NCI-H446 (cell line): ENCODE results near the gene REG4.

Experiments
- DNase-seq, 2 experiments: peaks; one replicate each; lab custom pipeline; 2025; lab: John Stamatoyannopoulos, UW

Gene REG4

DNA sequence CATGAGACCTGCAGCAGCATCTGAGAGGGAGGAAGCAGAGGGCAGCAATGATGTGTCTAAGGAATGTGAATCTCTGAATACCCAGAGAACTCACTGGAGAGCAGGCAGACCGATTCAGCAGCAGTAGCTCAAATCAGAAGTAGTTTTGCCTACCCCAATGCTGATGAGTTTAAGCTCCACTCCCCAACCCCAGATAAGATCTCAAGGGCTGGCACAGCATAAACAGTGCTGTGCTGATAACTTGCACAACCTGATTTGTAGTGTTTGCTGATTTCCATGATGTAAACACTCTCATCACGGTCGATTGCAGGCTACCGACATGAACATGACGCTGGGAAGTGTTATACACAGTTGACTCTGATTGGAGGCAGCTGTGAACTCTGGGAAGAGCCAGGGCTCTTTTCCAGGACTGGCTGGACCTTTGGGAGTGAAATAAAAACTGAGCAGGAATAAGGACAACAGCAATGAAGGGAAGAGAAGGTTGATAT lies 31.3 kb downstream of the REG4 start:
- no peak for DNase-seq

DNA sequence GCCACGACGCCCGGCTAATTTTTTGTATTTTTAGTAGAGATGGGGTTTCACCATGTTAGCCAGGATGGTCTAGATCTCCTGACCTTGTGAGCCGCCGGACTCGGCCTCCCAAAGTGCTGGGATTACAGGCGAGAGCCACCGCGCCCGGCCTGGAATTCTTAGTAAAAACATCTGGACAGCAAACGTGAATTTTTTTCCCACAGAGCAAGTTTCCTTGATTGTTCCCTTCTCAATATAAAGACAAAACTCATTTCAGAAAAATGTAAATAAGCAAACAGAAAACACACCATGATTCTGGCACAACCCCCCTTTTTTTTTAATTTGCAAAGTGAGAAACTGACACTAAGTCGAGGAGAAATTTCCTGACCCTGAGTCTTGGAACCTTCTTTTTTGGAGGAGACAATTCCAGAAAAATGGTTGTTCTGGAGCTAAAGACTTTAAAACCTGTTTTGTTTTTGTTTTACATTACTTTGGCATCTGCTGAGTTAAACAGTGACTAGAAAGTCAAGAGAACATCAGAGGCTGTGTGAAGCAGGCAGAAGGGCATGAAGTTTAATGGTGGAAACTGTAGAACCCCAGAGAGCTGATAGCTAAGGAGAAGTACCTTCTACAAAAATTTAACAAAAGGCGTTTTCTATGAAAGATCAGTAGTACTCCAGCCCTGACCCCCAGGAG lies 32.2 kb downstream of the REG4 start:
- DNase-seq = no peak

DNA sequence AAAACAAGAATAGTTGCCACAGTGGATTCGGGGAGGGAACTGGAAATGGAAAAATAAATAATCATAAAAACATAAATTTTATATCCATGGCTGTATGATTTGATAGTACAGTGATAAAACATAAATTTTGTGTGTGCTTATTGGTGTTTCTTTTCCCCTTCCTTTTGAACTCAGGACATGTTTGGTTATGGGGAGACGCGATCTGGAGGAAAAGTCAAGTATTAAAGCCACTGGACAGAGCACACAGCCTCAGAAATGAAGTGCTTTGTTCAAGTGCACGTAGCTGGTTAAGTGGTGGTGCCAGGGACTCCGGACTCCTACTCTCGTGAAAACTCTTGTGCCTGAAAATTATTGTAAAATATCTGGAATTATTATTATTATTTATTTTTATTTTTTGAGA lies 32.9 kb downstream of the REG4 start:
- DNase-seq = no peak

DNA sequence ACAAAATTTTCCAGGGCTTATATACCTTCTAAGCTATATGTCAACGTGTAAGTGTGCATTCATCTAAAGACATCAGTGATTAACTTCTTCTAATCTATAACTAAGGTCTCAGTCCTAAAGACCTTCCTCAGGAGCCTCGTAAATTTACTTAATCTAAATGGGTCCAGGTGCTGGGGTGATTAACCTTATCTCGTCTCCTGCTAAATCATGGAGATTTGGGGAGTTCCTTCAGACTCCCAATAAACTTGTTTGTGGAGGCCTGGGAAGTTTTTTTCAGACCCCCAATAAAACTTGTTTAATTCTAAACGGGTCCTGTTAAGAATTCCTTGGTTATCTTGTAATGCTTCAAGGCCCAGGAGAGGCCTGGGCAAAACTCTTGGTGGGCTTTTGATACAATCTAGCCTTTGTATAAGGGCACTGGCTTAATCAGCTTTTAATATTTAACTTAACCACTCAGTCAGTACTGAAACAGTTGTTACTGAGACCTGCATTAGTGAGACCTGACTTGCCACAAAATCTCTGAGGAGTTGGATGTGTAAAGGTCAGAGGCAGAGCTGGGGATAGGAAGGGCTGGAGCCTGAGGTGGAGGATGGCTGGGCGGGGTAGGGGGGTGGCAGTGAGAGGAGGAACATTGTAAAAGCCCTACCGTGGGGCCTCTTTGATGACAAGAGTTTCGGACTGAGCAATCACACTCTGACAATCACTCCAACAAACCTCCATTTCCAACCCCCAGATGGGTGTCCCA lies 36.3 kb downstream of the REG4 start:
- no peak for DNase-seq

DNA sequence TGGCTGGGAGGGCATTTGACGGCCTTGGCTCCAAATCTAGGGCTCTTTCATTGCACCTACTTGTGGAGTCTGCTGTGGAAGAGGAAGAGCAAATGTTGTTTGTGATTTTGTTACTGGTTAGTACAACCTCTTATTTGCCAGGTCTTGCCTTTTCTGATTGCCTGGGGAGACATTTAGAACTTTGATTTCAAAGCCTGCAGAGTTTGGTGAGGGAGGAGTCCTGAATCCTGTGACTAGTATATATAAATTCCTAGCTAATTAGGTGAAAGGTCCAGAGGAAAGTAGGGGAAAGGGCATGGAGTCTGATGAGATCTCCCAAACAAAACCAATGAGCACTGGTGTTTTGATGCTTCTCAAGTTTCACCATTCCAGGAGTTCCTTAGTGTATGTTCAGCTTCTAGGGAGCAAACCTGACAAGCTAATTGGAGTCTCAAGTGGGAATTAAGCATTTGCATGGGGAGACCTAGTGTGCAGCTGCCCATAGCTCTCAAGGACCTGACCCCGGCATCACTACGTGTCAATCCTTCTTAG lies 37.5 kb downstream of the REG4 start:
- DNase-seq = no peak

DNA sequence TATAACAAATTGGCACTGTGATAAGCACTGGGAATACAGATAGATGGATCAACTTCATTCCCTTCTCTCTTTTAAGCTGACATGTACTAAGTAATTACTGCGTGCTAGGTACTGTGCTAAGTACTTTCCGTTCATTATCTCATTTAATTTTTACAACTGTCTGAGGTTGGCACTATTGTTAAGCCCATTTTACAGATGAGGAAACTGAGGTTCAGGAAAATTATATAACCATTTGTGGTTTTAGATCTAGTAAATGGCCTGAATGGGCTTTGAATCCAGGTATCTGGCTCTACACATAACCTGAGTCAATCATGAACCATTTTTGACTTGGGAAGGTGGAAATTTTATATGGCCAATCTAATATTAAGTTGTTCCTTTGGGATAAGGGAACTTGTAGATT lies 39.0 kb downstream of the REG4 start:
- no peak for DNase-seq

DNA sequence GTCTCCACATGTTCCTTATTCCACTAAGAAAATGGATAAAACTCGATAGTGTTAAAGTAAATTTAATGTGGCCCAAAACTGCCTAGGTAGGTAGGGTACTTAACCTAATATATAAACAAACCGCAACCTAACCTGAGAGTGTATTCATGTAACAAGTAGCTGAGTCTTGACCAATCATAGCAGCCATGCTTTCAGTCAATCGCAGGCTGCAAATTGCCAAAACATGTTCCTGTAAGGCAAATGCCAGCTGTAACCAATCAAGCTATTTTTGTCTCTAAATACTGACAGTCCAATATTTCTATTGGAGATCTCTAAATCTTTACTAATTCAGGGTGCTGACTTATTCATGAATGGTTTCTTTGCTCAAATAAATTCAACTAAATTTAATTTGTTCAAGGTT lies 39.5 kb downstream of the REG4 start:
- no peak for DNase-seq

DNA sequence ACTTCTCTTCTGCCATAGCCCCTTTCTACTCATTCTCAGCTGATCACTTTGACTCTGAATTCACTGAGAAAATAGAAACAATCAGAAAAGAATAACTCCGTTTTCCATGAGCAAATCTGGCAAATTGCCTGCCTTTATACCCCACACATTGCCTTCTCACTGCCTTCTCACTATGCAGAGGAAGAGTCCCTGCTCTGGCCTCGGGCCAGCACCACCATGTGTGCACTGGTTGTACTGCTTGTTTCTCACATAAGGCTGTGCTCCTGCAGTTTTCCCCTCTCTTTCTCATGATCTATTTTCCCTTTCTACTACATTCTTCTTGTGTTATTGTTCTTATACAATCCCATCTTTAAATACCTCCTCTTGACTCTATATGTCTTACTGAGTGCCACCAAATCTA lies 40.2 kb downstream of the REG4 start:
- peak in 1 of 2 experiments; percentile 50 for DNase-seq

DNA sequence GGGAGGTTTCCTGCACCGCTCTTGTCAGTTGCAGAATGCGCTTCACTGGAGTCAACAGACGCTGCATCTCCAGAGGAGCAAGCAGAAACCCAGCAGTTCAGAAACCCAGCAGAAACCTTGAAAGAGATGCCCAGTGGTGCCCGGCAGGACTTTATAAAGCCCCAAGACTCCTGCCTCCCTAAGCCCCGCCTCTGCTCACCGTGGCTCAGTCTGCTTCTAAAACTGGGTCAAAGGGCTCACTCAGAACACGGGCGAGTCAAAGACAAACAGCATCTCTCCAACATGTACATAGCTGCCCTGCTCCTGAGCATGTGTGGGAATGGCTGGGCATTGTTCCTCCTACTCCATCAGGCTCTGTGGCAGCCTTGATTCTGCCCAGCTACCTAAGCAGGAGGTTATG lies 42.5 kb downstream of the REG4 start, which contains the start of gene HMGCS2:
HMGCS2 (minus strand) TSS at position 128 of the 400 bp plus-strand sequence; CDS start at position 67, 61 bp downstream.
- no peak for DNase-seq

DNA sequence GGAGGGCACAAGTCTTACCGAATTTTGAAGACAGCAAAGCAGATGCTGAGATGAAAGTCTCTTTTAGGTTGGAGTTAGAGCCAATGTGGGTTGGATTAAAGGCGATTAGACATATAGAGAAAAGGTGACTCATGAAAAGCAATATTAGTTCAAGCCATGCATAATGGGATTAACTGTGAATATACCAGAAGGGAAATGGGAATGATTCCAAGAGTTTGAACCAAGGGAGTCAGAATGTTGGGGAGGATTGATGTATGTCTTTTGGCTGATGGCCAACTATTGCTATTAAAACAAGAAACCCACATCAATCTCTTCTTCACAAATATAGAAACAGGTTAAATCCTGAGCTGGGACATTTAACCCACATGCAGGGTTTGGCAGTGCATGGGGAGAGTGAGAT lies 43.8 kb downstream of the REG4 start:
- peak; percentile 11 to 56 for DNase-seq

DNA sequence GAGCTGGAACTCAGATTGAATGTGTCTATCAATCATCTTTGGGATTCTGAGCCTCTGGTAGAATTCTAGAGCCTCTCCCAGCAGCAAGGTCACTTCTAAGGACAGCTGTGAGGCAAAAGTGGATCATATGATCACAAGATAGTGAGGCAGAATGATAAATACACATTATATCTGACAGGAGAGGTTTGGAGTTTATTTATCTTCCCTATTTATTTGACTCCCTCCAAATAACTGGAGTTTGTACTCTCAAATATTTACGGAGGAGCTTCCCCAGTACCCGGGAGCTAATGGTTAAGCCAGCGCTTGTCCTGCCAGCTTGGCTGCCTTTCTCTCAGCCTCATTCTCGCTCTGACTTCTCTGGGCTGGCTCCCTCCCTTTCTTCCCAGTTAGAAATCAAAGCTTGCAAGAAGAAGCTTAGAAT lies 44.9 kb downstream of the REG4 start:
- DNase-seq = no peak

DNA sequence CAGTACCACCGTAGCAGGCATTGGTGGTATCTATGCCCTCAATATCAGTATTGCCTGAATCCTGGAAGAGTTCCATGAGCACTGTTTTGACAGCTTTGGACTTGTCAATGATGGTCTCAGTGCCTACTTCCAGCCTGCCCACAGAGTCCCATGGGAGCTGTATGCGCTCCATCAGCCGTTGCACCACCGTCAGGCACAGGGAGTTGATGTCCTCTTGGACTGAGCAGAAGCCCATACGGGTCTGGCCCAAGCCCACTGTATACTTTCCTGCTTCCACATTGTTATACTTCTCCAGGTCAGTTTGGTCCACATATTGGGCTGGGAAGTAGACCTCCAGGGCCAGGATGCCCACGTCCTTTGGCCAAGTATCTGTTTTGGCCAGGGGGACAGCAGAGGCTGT lies 47.0 kb downstream of the REG4 start:
- DNase-seq = no peak

DNA sequence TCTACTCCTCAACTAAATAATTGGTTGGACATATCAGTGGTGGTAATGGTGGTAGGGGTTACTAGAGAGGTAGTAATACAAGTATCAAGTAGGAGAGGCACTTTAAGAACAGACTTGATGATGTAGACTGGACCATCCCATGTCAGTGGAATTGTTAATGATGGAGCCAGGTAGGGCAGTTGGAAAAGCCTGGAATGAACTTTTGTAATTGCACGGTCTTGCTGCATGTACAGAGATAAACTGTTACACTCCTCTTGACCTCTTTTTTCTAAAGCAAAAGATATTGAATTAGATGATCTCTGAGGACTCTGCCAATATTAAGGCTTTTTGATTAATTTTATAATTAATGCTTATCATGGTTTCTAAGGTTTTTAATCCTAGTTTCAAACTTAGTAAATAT lies 48.3 kb downstream of the REG4 start:
- no peak for DNase-seq

DNA sequence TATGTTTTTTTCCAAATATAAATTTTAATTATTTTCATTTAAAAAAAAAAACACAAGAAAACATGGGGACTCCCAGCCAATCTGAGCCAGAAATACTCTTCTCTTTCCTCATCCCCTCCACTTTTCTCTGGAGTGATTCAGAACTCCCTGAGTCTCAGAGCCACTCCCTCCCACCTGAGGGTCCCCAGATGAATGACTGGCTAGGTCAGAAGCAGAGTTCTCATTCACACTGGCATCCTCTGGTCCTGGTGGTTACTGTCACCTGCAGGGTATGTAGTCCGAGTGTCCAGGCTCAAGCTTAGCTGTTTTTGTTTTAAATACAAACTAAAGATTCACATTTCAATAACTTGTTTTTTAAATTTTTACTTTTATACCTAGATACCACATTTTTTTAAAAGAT lies 48.9 kb downstream of the REG4 start:
- no peak for DNase-seq

DNA sequence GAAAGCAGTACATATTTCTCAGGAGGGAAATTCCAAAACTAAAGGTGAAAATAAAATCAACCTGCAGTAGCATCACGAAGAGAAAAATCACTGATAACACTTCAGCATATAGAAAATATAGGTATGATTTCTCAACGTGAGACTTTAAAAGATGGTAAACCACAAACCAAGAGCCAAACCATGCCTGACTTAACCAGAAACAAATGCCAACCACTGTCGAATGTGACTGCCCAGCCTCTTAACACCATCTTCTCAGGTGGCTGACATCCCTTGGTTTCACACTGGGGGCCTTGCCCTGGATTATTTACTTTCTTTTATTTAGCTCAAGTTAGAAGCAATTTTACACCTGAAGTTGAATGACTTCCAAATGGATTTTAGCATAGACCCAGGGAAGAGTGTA lies 52.7 kb downstream of the REG4 start:
- no peak for DNase-seq

DNA sequence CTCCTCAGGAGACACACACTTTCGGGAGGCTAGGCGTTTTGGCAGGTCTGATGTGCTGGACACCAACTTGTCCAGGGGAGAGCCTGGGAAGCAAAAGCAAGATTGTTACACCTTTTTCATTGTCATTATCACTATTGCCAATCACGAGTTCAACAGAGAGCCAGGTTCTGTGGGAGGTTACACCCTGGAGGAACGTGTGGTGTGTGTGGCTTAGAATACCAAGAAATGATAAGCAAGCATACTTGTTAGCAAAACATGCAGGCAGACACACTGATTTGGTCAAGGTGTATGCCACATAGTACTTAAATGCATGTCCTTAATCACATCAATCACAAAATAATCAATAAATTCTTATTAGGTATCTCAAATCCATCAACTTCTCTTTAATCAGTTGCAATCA lies 58.7 kb downstream of the REG4 start:
- DNase-seq = no peak

DNA sequence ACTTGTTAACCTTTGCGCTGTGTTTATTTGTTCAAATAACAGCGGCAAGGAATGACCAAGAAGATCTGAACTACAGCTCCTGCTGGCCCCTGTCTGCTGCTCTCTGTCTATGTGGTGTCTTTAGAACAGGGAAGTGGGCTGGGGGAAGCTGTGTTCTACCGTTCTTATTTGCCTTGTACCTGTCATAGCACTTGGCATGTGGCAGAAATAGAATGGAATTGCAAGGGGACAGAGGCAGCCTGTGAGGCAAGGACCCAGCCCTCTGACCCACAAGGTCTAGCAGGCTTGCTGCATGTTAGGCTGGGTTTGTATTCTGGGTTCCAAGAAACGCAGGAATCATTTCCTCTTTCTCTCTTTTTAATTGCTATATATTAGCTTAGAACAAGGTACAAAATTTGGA lies 63.2 kb downstream of the REG4 start:
- DNase-seq = no peak

DNA sequence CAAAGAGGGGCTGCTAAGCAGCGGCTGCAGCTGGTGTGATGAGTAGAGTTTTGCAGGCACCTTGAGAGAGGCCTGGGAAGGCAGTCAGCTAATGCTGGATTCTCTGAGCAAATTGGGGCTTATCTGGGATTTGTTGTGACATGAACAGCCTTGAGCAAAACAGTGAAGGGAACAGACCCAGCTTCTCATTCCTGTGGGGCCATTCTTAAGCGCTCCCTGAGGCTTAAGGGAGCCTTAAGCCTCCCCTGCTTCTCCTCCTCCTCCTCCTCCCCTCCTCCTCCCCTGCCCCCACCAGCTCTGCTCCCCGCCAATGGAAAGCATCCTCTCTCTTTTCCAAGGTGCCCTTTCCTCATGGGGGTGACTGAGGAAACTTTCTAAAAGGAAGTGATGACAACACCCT lies 63.8 kb downstream of the REG4 start:
- DNase-seq = no peak

DNA sequence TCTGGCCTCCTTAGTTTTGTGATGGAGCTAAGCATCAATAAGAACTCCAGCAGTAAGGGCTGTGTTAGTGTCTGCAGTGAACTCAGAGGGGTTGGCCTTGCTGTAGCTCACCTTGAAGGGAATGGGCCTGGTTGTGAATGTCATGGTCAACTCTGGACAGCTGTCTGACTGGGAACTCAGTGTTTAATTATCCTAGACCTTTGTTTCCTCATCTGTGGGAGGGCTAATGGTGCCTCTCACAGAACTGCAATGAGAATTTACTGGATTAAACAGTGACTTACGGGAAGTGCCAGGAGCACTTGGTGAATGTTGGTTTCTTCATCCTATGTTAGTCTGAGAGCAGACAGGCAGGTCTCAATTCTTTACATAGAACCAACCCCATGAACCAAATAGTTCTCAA lies 66.2 kb downstream of the REG4 start:
- DNase-seq = no peak

DNA sequence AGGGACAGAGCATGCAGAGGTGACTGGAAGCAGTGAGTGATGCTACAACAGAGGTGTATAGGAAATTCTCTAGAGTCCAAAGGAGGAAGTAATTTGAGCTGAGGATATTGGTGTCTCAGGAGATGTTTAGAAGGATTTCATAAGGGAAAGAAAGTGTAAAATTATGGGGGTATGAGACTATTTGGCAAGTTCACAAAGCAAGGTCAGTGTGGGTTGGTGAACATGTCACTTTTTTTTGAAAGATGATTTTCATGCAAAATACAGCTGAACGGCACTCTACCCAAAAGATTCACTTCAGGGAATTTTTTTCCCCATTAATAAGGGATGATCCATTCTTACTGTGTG lies 66.7 kb downstream of the REG4 start:
- no peak for DNase-seq
